ENCODE results near the gene ZNF649. TPM values are rescaled to one million over a fixed set of nuclear protein-coding genes. Genes with fewer than 3 reads are reported as not detected.

ZNF649 gene
- total RNA-seq, 2 donors from 2014 or later, result 4.0 to 5.7 TPM

- 93 to 94% methylated on average over 2 of the region's 2 CpGs for WGBS, 2 donors
- ATAC-seq (no peak), DNase-seq (no peak)
- Histone ChIP-seq H3K27ac (no peak overlapping the region), H3K27me3 (no peaks in the 10 kb centered on the region), H3K36me3 (replicated peaks in 1 of 2; ENCODE audit: insufficient read depth in 1 of 2, low read depth in 2 of 2) (peaks cover 0 to 4% of the 10 kb centered on the region in 2 donors), H3K9me3 (peaks cover 0 to 34% (median 0%) of the 10 kb centered on the region in 3 donors), H3K4me3 (no peak overlapping the region), H3K4me1 (peaks cover 6% of the 10 kb centered on the region)
- TF ChIP-seq, protein P1, sequence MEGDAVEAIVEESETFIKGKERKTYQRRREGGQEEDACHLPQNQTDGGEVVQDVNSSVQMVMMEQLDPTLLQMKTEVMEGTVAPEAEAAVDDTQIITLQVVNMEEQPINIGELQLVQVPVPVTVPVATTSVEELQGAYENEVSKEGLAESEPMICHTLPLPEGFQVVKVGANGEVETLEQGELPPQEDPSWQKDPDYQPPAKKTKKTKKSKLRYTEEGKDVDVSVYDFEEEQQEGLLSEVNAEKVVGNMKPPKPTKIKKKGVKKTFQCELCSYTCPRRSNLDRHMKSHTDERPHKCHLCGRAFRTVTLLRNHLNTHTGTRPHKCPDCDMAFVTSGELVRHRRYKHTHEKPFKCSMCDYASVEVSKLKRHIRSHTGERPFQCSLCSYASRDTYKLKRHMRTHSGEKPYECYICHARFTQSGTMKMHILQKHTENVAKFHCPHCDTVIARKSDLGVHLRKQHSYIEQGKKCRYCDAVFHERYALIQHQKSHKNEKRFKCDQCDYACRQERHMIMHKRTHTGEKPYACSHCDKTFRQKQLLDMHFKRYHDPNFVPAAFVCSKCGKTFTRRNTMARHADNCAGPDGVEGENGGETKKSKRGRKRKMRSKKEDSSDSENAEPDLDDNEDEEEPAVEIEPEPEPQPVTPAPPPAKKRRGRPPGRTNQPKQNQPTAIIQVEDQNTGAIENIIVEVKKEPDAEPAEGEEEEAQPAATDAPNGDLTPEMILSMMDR (IDR thresholded peaks at IDR 0.05), result no peak
- no peak for TF ChIP-seq POLR2A (IDR thresholded peaks at IDR 0.05)
- intact Hi-C loops (cut with DNase I), result no loop called here
Measured at GRCh38 chr19:51884713-51885112, 20.1 kb downstream of the ZNF649 start.

DNA sequence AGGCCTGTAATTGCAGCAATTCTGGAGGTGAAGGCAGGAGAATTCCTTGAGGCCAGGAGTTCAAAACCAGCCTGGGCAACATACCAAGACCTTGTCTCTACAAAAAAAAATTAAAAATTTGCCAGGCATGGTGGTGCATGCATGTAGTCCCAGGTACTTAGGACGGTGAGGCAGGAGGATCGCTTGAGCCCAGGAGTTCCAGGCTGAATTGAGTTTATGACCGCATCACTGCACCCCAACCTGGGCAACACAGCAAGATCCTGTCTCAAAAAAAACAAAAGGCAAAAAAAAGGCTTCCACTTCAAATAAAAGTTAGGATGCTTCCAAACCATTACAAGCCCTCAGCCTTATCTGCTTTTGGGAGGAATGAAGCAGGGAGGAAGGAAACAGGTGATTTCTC, 22.3 kb downstream of the ZNF649 start:
- H3K36me3 ChIP-seq (replicated peaks in 1 of 2; ENCODE audit: insufficient read depth in 1 of 2, low read depth in 2 of 2), result peaks cover 0 to 9% of the 10 kb centered on the region in 2 donors
- TF ChIP-seq POLR2A (IDR thresholded peaks at IDR 0.05), result no peak
- TF ChIP-seq, protein P1 (IDR thresholded peaks at IDR 0.05), result no peak
- H3K27ac ChIP-seq, result no peak overlapping the region
- peaks cover 0 to 27% (median 0%) of the 10 kb centered on the region in 3 donors for H3K9me3 ChIP-seq
- 98 to 99% methylated on average over 3 of the region's 3 CpGs for WGBS, 2 donors
- H3K27me3 ChIP-seq, result no peaks in the 10 kb centered on the region
- H3K4me3 ChIP-seq, result no peak overlapping the region
- DNase-seq (no peak), ATAC-seq (no peak)
- H3K4me1 ChIP-seq, result peaks cover 6% of the 10 kb centered on the region
- intact Hi-C loops (cut with DNase I), result no loop called here

DNA sequence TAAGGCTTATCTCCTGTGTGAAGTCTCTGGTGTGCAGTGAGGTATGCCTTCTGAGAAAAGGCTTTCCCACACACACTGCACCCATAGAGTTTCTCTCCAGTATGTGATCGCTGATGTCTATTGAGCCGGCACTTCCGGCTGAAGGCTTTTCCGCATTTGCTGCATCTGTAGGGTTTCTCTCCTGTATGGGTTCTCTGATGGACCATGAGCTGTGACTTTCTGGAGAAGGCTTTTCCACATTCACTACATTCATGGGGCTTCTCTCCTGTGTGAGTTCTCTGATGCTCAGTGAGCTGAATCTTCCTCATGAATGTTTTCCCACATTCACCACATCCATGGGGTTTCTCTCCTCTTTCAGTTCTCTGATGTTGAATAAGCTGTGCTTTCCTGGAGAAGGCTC, 31.7 kb downstream of the ZNF649 start:
- Histone ChIP-seq H3K36me3 (replicated peaks in 1 of 2; ENCODE audit: insufficient read depth in 1 of 2, low read depth in 2 of 2) (peaks cover 16 to 45% of the 10 kb centered on the region in 2 donors), H3K4me3 (no peak overlapping the region), H3K4me1 (no peaks in the 10 kb centered on the region), H3K27me3 (no peaks in the 10 kb centered on the region), H3K27ac (no peak overlapping the region), H3K9me3 (peaks cover 0 to 89% (median 0%) of the 10 kb centered on the region in 3 donors)
- WGBS, 2 donors, result 97 to 99% methylated on average over 4 of the region's 4 CpGs
- intact Hi-C loops (cut with DNase I), result no loop called here
- no peak for ATAC-seq
- no peak for TF ChIP-seq POLR2A (IDR thresholded peaks at IDR 0.05)
- TF ChIP-seq, protein P1 (IDR thresholded peaks at IDR 0.05), result no peak
- no peak for DNase-seq

- no peaks in the 10 kb centered on the region for H3K4me1 ChIP-seq
- TF ChIP-seq, protein P1 (IDR thresholded peaks at IDR 0.05), result no peak
- TF ChIP-seq POLR2A (IDR thresholded peaks at IDR 0.05), result no peak
- no peak overlapping the region for H3K4me3 ChIP-seq
- ATAC-seq (no peak), DNase-seq (no peak)
- H3K9me3 ChIP-seq, result peaks cover 0 to 72% (median 3%) of the 10 kb centered on the region in 3 donors
- intact Hi-C loops (cut with DNase I), result no loop called here
- no peaks in the 10 kb centered on the region for H3K36me3 ChIP-seq (replicated peaks in 1 of 2; ENCODE audit: insufficient read depth in 1 of 2, low read depth in 2 of 2)
- no peak overlapping the region for H3K27ac ChIP-seq
- 89 to 90% methylated on average over 2 of the region's 2 CpGs for WGBS, 2 donors
- no peaks in the 10 kb centered on the region for H3K27me3 ChIP-seq
Measured at GRCh38 chr19:51861870-51862622, 42.8 kb downstream of the ZNF649 start.

Other genes with a start within 250 kb of the ZNF649 start
- 10 to 100 TPM in 1 of 2 donors, 1 to 10 TPM in 1; 7.9 to 16.3 TPM for gene SPACA6, start 211.7 kb downstream of the ZNF649 start, total RNA-seq
- gene HAS1, start 181.0 kb downstream of the ZNF649 start, total RNA-seq, result 10 to 100 TPM in 1 of 2 donors, 1 to 10 TPM in 1; 1.8 to 15.8 TPM
- 1 to 10 TPM in 1 of 2 donors, not detected in 1; 4.7 TPM for gene FPR1, start 153.1 kb downstream of the ZNF649 start, total RNA-seq
- under 1 TPM in 1 of 2 donors, not detected in 1; 0.78 TPM for gene FPR2, start 143.8 kb downstream of the ZNF649 start, total RNA-seq
- gene FPR3, start 109.9 kb downstream of the ZNF649 start, total RNA-seq, result 1 to 10 TPM; 1.6 to 4.9 TPM
- 10 to 100 TPM; 11.2 to 16.5 TPM for gene ZNF577, start 17.1 kb downstream of the ZNF649 start, total RNA-seq
- gene ZNF613, start 22.5 kb upstream of the ZNF649 start, total RNA-seq, result 10 to 100 TPM in 1 of 2 donors, 1 to 10 TPM in 1; 2.3 to 10.5 TPM
- 1 to 10 TPM; 3.1 to 5.9 TPM for gene ZNF350, start 81.8 kb upstream of the ZNF649 start, total RNA-seq
- gene ZNF615, start 103.2 kb upstream of the ZNF649 start, total RNA-seq, result 1 to 10 TPM; 5.6 to 7.8 TPM
- gene ZNF614, start 123.4 kb upstream of the ZNF649 start, total RNA-seq, result 1 to 10 TPM; 1.3 to 1.6 TPM
- 10 to 100 TPM; 10.9 to 29.3 TPM for gene ZNF432, start 143.8 kb upstream of the ZNF649 start, total RNA-seq
- gene ZNF841, start 190.7 kb upstream of the ZNF649 start, total RNA-seq, result 10 to 100 TPM; 16.3 to 80.4 TPM
- 1 to 10 TPM; 3.6 to 6.2 TPM for gene ZNF616, start 234.9 kb upstream of the ZNF649 start, total RNA-seq